Prostate gland (tissue), 2 donors: ENCODE results near the gene GRK2.

Source experiments
- CTCF ChIP-seq, 4 experiments: fragments of 200-600 bp in 2 of 4; fragments of 450-650 bp in 2 of 4; sonication (generic) in 2 of 4; IDR thresholded peaks; 1 replicate in 3 of 4; 2 replicates in 1 of 4; pipeline ENCODE4 v1.5.1; 2016 to 2019; ENCODE audit warnings: antibody characterized with exemption in 4 of 4, mild to moderate bottlenecking in 2 of 4, moderate library complexity in 2 of 4
- POLR2AphosphoS5 ChIP-seq: sonication (generic); formaldehyde crosslinking; IDR thresholded peaks from one replicate; pipeline ENCODE4 v1.6.1; 2017; ENCODE audit warnings: antibody characterized with exemption

GRCh38 chr11:67239783-67240575, 26.3 kb upstream of the GRK2 start:
- TF ChIP-seq CTCF (IDR thresholded peaks at IDR 0.05) (peak in 2 of 4 experiments; percentile 44 to 52), POLR2AphosphoS5 (peak; percentile 98)
